Measurements from ENCODE around the gene TRIM17. TPM values are rescaled to one million over a fixed set of nuclear protein-coding genes. Genes with fewer than 3 reads are reported as not detected.

TRIM17 gene
- total and polyA plus RNA-seq, 10 donors: 0.36 to 7.1 (median 4.7) TPM

GRCh38 chr1:228387321-228387720 is 29.3 kb downstream of the TRIM17 start:
- Histone ChIP-seq H3K4me1 (no peaks in the 10 kb centered on the region), H3K9me3 (no peaks in the 10 kb centered on the region), H3K36me3 (peaks cover 0 to 10% (median 0%) of the 10 kb centered on the region in 6 donors), H3K27ac (no peak overlapping the region), H3K4me3 (no peak overlapping the region), H3K27me3 (replicated peaks in 1 of 7) (no peaks in the 10 kb centered on the region)
- no peak for DNase-seq
- intact Hi-C loops (cut with DNase I; ENCODE audit: low total_unique reads): no loop called here
- TF ChIP-seq POLR2A (IDR thresholded peaks at IDR 0.05): no peak
- TF ChIP-seq POLR2AphosphoS5 (IDR thresholded peaks at IDR 0.05): no peak
- no peak for TF ChIP-seq CTCF (IDR thresholded peaks at IDR 0.05 in 8 of 11, conservative IDR thresholded peaks at IDR 0.05 in 3 of 11)

GRCh38 chr1:228385232-228385631 is 31.4 kb downstream of the TRIM17 start:
- peaks cover 0 to 3% (median 0%) of the 10 kb centered on the region in 7 donors for H3K27me3 ChIP-seq (replicated peaks in 1 of 7)
- no peak overlapping the region for H3K27ac ChIP-seq
- intact Hi-C loops (cut with DNase I; ENCODE audit: low total_unique reads): no loop called here
- H3K36me3 ChIP-seq: no peaks in the 10 kb centered on the region
- no peaks in the 10 kb centered on the region for H3K4me1 ChIP-seq
- no peak overlapping the region for H3K4me3 ChIP-seq
- no peaks in the 10 kb centered on the region for H3K9me3 ChIP-seq
- TF ChIP-seq POLR2AphosphoS5 (IDR thresholded peaks at IDR 0.05): no peak
- no peak for TF ChIP-seq CTCF (IDR thresholded peaks at IDR 0.05 in 8 of 11, conservative IDR thresholded peaks at IDR 0.05 in 3 of 11)
- no peak for TF ChIP-seq POLR2A (IDR thresholded peaks at IDR 0.05)
- DNase-seq: no peak

GRCh38 chr1:228383773-228384172 is 32.9 kb downstream of the TRIM17 start:
- WGBS, 5 donors: 76 to 94% (median 83%) methylated on average over 2 of the region's 2 CpGs
- peaks cover 0 to 17% (median 5%) of the 10 kb centered on the region in 7 donors for H3K27me3 ChIP-seq (replicated peaks in 1 of 7)
- H3K27ac ChIP-seq: no peak overlapping the region
- intact Hi-C loops (cut with DNase I; ENCODE audit: low total_unique reads): no loop called here
- DNase-seq: no peak
- no peaks in the 10 kb centered on the region for H3K36me3 ChIP-seq
- peaks cover 7 to 13% (median 9%) of the 10 kb centered on the region in 6 donors for H3K4me1 ChIP-seq
- no peak for TF ChIP-seq POLR2A (IDR thresholded peaks at IDR 0.05)
- TF ChIP-seq POLR2AphosphoS5 (IDR thresholded peaks at IDR 0.05): no peak
- no peak for TF ChIP-seq CTCF (IDR thresholded peaks at IDR 0.05 in 8 of 11, conservative IDR thresholded peaks at IDR 0.05 in 3 of 11)
- H3K4me3 ChIP-seq: no peak overlapping the region
- H3K9me3 ChIP-seq: no peaks in the 10 kb centered on the region

- Histone ChIP-seq H3K4me1 (peaks cover 10 to 25% (median 19%) of the 10 kb centered on the region in 6 donors), H3K27ac (no peak overlapping the region), H3K27me3 (replicated peaks in 1 of 7) (peaks cover 0 to 34% (median 9%) of the 10 kb centered on the region in 7 donors), H3K4me3 (no peak overlapping the region), H3K36me3 (no peaks in the 10 kb centered on the region), H3K9me3 (no peaks in the 10 kb centered on the region)
- intact Hi-C loops (cut with DNase I; ENCODE audit: low total_unique reads): no loop called here
- TF ChIP-seq CTCF (IDR thresholded peaks at IDR 0.05 in 8 of 11, conservative IDR thresholded peaks at IDR 0.05 in 3 of 11): no peak
- no peak for TF ChIP-seq POLR2A (IDR thresholded peaks at IDR 0.05)
- no peak for TF ChIP-seq POLR2AphosphoS5 (IDR thresholded peaks at IDR 0.05)
- no peak for DNase-seq
- 86 to 100% (median 96%) methylated on average over 2 of the region's 2 CpGs for WGBS, 5 donors
Observed at GRCh38 chr1:228381356-228381755, 35.3 kb downstream of the TRIM17 start.
